Measurements from ENCODE around the gene LAMC1.

GRCh38 chr1:183033205-183033604, 10.0 kb downstream of the LAMC1 start:
- no peak for TF ChIP-seq POLR2A (IDR thresholded peaks at IDR 0.05)
- TF ChIP-seq CTCF (IDR thresholded peaks at IDR 0.05) = no peak
- no peak for TF ChIP-seq EP300 (IDR thresholded peaks at IDR 0.05)

All from tibial nerve (tissue), 4 donors.